H9 (cell line): ENCODE data around the gene SPANXN5. TPM values are rescaled to one million over a fixed set of nuclear protein-coding genes. Genes with fewer than 3 reads are reported as not detected.
"Not testable (repeated sequence)": the region's sequence is repeated elsewhere in the genome, so short reads cannot be mapped to it uniquely, and the experiment has no call there.

Source experiments
- DNase-seq: peaks from one replicate; pipeline ENCODE4 v3.0.0-alpha.2; 2017
- H2AFZ ChIP-seq: one replicate; pipeline ENCODE4 v1.6.1; 2013; ENCODE audit warnings: mild to moderate bottlenecking, low read length, control low read depth, moderate library complexity
- H2AK5ac ChIP-seq: 2 replicates; pipeline ENCODE4 v1.6.1; 2013; ENCODE audit warnings: low read length, control low read depth, mixed read lengths; ENCODE audit not compliant: insufficient read length
- H2BK120ac ChIP-seq: one replicate; pipeline ENCODE4 v1.6.1; 2013; ENCODE audit warnings: low read depth, mild to moderate bottlenecking, low read length, control low read depth, inconsistent platforms; ENCODE audit not compliant: poor library complexity, severe bottlenecking
- H2BK12ac ChIP-seq: 2 replicates; pipeline ENCODE4 v1.6.1; 2013; ENCODE audit warnings: low read length, control low read depth, mixed read lengths, low read depth; ENCODE audit not compliant: insufficient read length
- H2BK15ac ChIP-seq: 2 replicates; pipeline ENCODE4 v1.6.1; 2013; ENCODE audit warnings: low read depth, low read length, control low read depth
- H2BK20ac ChIP-seq: one replicate; pipeline ENCODE4 v1.6.1; 2013; ENCODE audit warnings: low read depth, mild to moderate bottlenecking, low read length, control low read depth, inconsistent platforms; ENCODE audit not compliant: poor library complexity, severe bottlenecking
- H2BK5ac ChIP-seq: 2 replicates; pipeline ENCODE4 v1.6.1; 2013; ENCODE audit warnings: low read length, control low read depth, mixed read lengths; ENCODE audit not compliant: insufficient read length
- H3K14ac ChIP-seq: 2 replicates; pipeline ENCODE4 v1.6.1; 2013; ENCODE audit warnings: low read length, control low read depth; ENCODE audit not compliant: insufficient read depth
- H3K18ac ChIP-seq: 2 replicates; pipeline ENCODE4 v1.6.1; 2013; ENCODE audit warnings: low read depth, mild to moderate bottlenecking, mixed read lengths, low read length, control low read depth; ENCODE audit not compliant: insufficient read length
- H3K23ac ChIP-seq: 2 replicates; pipeline ENCODE4 v1.6.1; 2013; ENCODE audit warnings: low read length, control low read depth, mixed read lengths, low read depth; ENCODE audit not compliant: insufficient read length
- H3K23me2 ChIP-seq: 2 replicates; pipeline ENCODE4 v1.6.1; 2013; ENCODE audit warnings: low read depth, mild to moderate bottlenecking, mixed read lengths, low read length, control low read depth; ENCODE audit not compliant: insufficient read length, poor library complexity, severe bottlenecking
- H3K27ac ChIP-seq: 2 replicates; pipeline ENCODE4 v1.5.1; 2013; ENCODE audit warnings: low read length, control low read depth, mixed read lengths, low read depth; ENCODE audit not compliant: insufficient read length
- H3K27me3 ChIP-seq: 2 replicates; pipeline ENCODE4 v1.6.1; 2013; ENCODE audit warnings: low read length, control low read depth, inconsistent platforms; ENCODE audit not compliant: insufficient read depth
- H3K4ac ChIP-seq: 2 replicates; pipeline ENCODE4 v1.6.1; 2013; ENCODE audit warnings: low read depth, mild to moderate bottlenecking, control low read depth, inconsistent platforms, low read length, moderate library complexity
- H3K4me1 ChIP-seq: 2 replicates; pipeline ENCODE4 v1.6.1; 2013; ENCODE audit warnings: low read length, control low read depth, inconsistent platforms; ENCODE audit not compliant: insufficient read depth
- H3K4me2 ChIP-seq: 2 replicates; pipeline ENCODE4 v1.6.1; 2013; ENCODE audit warnings: low read length, control low read depth, mixed read lengths; ENCODE audit not compliant: insufficient read length, insufficient read depth
- H3K56ac ChIP-seq: 2 replicates; pipeline ENCODE4 v1.6.1; 2013; ENCODE audit warnings: low read depth, mild to moderate bottlenecking, mixed read lengths, low read length, control low read depth; ENCODE audit not compliant: insufficient read length
- H3K79me1 ChIP-seq: 2 replicates; pipeline ENCODE4 v1.6.1; 2013; ENCODE audit warnings: low read depth, mild to moderate bottlenecking, moderate library complexity, low read length, control low read depth, inconsistent platforms; ENCODE audit not compliant: insufficient read depth, poor library complexity, severe bottlenecking
- H3K79me2 ChIP-seq: 2 replicates; pipeline ENCODE4 v1.6.1; 2013; ENCODE audit warnings: low read length, control low read depth, inconsistent platforms; ENCODE audit not compliant: insufficient read depth
- H3K9ac ChIP-seq: 2 replicates; pipeline ENCODE4 v1.6.1; 2013; ENCODE audit warnings: low read length, control low read depth, mixed read lengths; ENCODE audit not compliant: insufficient read length; ENCODE audit errors: extremely low read depth
- H3K9me3 ChIP-seq: one replicate; pipeline ENCODE4 v1.6.1; 2013; ENCODE audit warnings: low read depth, low read length, inconsistent platforms; ENCODE audit not compliant: control insufficient read depth
- H3T11ph ChIP-seq: one replicate; pipeline ENCODE4 v1.6.1; 2013; ENCODE audit warnings: mild to moderate bottlenecking, low read length, control low read depth, inconsistent platforms
- H4K20me1 ChIP-seq: one replicate; pipeline ENCODE4 v1.6.1; 2013; ENCODE audit not compliant: control insufficient read depth, insufficient read length, insufficient read depth
- H4K5ac ChIP-seq: 2 replicates; pipeline ENCODE4 v1.6.1; 2013; ENCODE audit warnings: low read depth, mild to moderate bottlenecking, mixed read lengths, low read length, control low read depth; ENCODE audit not compliant: insufficient read length
- H4K8ac ChIP-seq: replicated peaks from 2 replicates; pipeline ENCODE4 v1.6.1; 2013; ENCODE audit warnings: low read length, control low read depth, mixed read lengths, low read depth; ENCODE audit not compliant: insufficient read length
- H4K91ac ChIP-seq: 2 replicates; pipeline ENCODE4 v1.6.1; 2013; ENCODE audit warnings: low read depth, mild to moderate bottlenecking, moderate library complexity, mixed read lengths, low read length, control low read depth; ENCODE audit not compliant: insufficient read length
- H3K27ac Mint-ChIP-seq, 3 experiments: 2 replicates in 2 of 3; 3 replicates in 1 of 3; pipeline ENCODE4 v1.8.0; 2020 to 2021; ENCODE audit warnings: mixed read lengths in 3 of 3, mild to moderate bottlenecking in 1 of 3, moderate library complexity in 1 of 3
- H3K27me3 Mint-ChIP-seq: 2 replicates; pipeline ENCODE4 v1.8.0; 2021; ENCODE audit warnings: low read depth, mild to moderate bottlenecking, moderate library complexity, mixed read lengths
- H3K36me3 Mint-ChIP-seq, 3 experiments: 2 replicates in 2 of 3; 3 replicates in 1 of 3; pipeline ENCODE4 v1.8.0; 2020 to 2021; ENCODE audit warnings: low read depth in 3 of 3, mixed read lengths in 3 of 3; ENCODE audit not compliant: insufficient read depth in 1 of 3
- H3K4me1 Mint-ChIP-seq, 2 experiments: 2 replicates each; pipeline ENCODE4 v1.8.0; 2020; ENCODE audit warnings: mixed read lengths in 2 of 2
- H3K4me3 Mint-ChIP-seq, 2 experiments: 2 replicates in 1 of 2; 3 replicates in 1 of 2; pipeline ENCODE4 v1.8.0; 2020 to 2021; ENCODE audit warnings: mild to moderate bottlenecking in 2 of 2, mixed read lengths in 2 of 2, moderate library complexity in 1 of 2
- H3K9me3 Mint-ChIP-seq, 2 experiments: 2 replicates in 1 of 2; 3 replicates in 1 of 2; pipeline ENCODE4 v1.8.0; 2020; ENCODE audit warnings: mild to moderate bottlenecking in 2 of 2, mixed read lengths in 2 of 2, moderate library complexity in 1 of 2
- CTCF ChIP-seq: fragments of 200-600 bp; sonication (generic); conservative IDR thresholded peaks from 3 replicates; pipeline ENCODE4 v1.8.0; 2021; ENCODE audit warnings: antibody characterized with exemption, mild to moderate bottlenecking
- WGBS: extraction: QIAGEN DNeasy Blood & Tissue Kit; methylation state at CpG from one replicate; pipeline ENCODE4 v1.1.7; 2013; ENCODE audit warnings: missing lambda C conversion rate, low lambda C conversion rate, mixed read lengths; ENCODE audit not compliant: insufficient read length; ENCODE audit errors: extremely low coverage; 5-methylcytosine and 5-hydroxymethylcytosine counted together
- total RNA-seq: library from RNA; stranded (reverse); gene quantifications from 2 replicates; pipeline ENCODE4 v1.2.1, GENCODE V29; 2021

The SPANXN5 gene
- total RNA-seq, 1 experiment from 2014 or later, result not detected

GRCh38 chrX:52811065-52811625 lies 13.9 kb upstream of the SPANXN5 start, which contains the start of gene XAGE5:
Gene XAGE5 (plus strand): TSS chrX:52811287. CDS start chrX:52812567, 1,280 bp downstream.
- Histone ChIP-seq H2BK20ac (no peak within 1 kb of the TSS), H3K14ac (no peak within 1 kb of the TSS), H2BK12ac (no peak within 1 kb of the TSS), H2BK5ac (no peak within 1 kb of the TSS), H3K27ac (no peak within 1 kb of the TSS), H4K91ac (no peak within 1 kb of the TSS), H2AFZ (no peak within 1 kb of the TSS), H3K9me3 (peaks cover 43% of the 10 kb centered on the region), H3T11ph (no peak within 1 kb of the TSS), H3K4me2 (no peak within 1 kb of the TSS), H2AK5ac (no peak within 1 kb of the TSS), H3K56ac (no peak within 1 kb of the TSS), H3K27me3 (no peaks in the 10 kb centered on the region), H3K4ac (no peak within 1 kb of the TSS), H3K18ac (no peak within 1 kb of the TSS), H3K4me1 (no peaks in the 10 kb centered on the region), H3K79me1 (no peaks in the 10 kb centered on the region), H3K23me2 (no peaks in the 10 kb centered on the region), H2BK120ac (no peak within 1 kb of the TSS), H3K9ac (no peak within 1 kb of the TSS), H4K8ac (no peak within 1 kb of the TSS), H3K79me2 (no peaks in the 10 kb centered on the region), H2BK15ac (no peak within 1 kb of the TSS), H4K20me1 (no peaks in the 10 kb centered on the region), H4K5ac (no peak within 1 kb of the TSS), H3K23ac (no peak within 1 kb of the TSS)
- no CpG with 5 or more reads among the region's 25 CpGs for WGBS
- Mint-ChIP-seq H3K27me3 (peaks cover 7% of the 10 kb centered on the region; the same call in 1 of the 2 replicates), H3K9me3 (peaks cover 67 to 85% of the 10 kb centered on the region in 2 experiments), H3K4me1 (no peaks in the 10 kb centered on the region), H3K36me3 (peaks cover 0 to 4% (median 2%) of the 10 kb centered on the region in 3 experiments; a peak in 3 of 7 replicates), H3K4me3 (no peak within 1 kb of the TSS; a peak in 1 of 5 replicates), H3K27ac (no peak within 1 kb of the TSS)
- no peak for DNase-seq
- no peak for TF ChIP-seq CTCF

- not testable (repeated sequence) for DNase-seq, H4K5ac ChIP-seq, H3K23ac ChIP-seq, H4K8ac ChIP-seq, H2BK15ac ChIP-seq, H3K56ac ChIP-seq, H4K91ac ChIP-seq, H3K79me1 ChIP-seq, H3K79me2 ChIP-seq, H3K18ac ChIP-seq, H3K4me3 Mint-ChIP-seq, H3K27ac ChIP-seq, H3K9ac ChIP-seq, H3T11ph ChIP-seq, H3K27me3 Mint-ChIP-seq, H2AFZ ChIP-seq, H3K14ac ChIP-seq, H2BK120ac ChIP-seq, H2BK20ac ChIP-seq, H3K27me3 ChIP-seq, H3K23me2 ChIP-seq, H3K4me2 ChIP-seq, H2AK5ac ChIP-seq, H3K4ac ChIP-seq, H3K27ac Mint-ChIP-seq, H3K4me1 ChIP-seq, H2BK12ac ChIP-seq, H3K36me3 Mint-ChIP-seq, H4K20me1 ChIP-seq, H2BK5ac ChIP-seq, H3K4me1 Mint-ChIP-seq
- no CpG with 5 or more reads among the region's 2 CpGs for WGBS
- peaks cover 20% of the 10 kb centered on the region for H3K9me3 ChIP-seq
- H3K9me3 Mint-ChIP-seq, result peaks cover 37 to 46% of the 10 kb centered on the region in 2 experiments
Observed at GRCh38 chrX:52804876-52805275, 7.6 kb upstream of the SPANXN5 start.
